H9 (cell line): ENCODE data around the gene USP49. TPM values are rescaled to one million over a fixed set of nuclear protein-coding genes. Genes with fewer than 3 reads are reported as not detected.

Experiments used
- DNase-seq: peaks from one replicate; pipeline ENCODE4 v3.0.0-alpha.2; 2017
- H2AFZ ChIP-seq: one replicate; pipeline ENCODE4 v1.6.1; 2013; ENCODE audit warnings: mild to moderate bottlenecking, low read length, control low read depth, moderate library complexity
- H2AK5ac ChIP-seq: 2 replicates; pipeline ENCODE4 v1.6.1; 2013; ENCODE audit warnings: low read length, control low read depth, mixed read lengths; ENCODE audit not compliant: insufficient read length
- H2BK120ac ChIP-seq: one replicate; pipeline ENCODE4 v1.6.1; 2013; ENCODE audit warnings: low read depth, mild to moderate bottlenecking, low read length, control low read depth, inconsistent platforms; ENCODE audit not compliant: poor library complexity, severe bottlenecking
- H2BK12ac ChIP-seq: 2 replicates; pipeline ENCODE4 v1.6.1; 2013; ENCODE audit warnings: low read length, control low read depth, mixed read lengths, low read depth; ENCODE audit not compliant: insufficient read length
- H2BK15ac ChIP-seq: 2 replicates; pipeline ENCODE4 v1.6.1; 2013; ENCODE audit warnings: low read depth, low read length, control low read depth
- H2BK20ac ChIP-seq: one replicate; pipeline ENCODE4 v1.6.1; 2013; ENCODE audit warnings: low read depth, mild to moderate bottlenecking, low read length, control low read depth, inconsistent platforms; ENCODE audit not compliant: poor library complexity, severe bottlenecking
- H2BK5ac ChIP-seq: 2 replicates; pipeline ENCODE4 v1.6.1; 2013; ENCODE audit warnings: low read length, control low read depth, mixed read lengths; ENCODE audit not compliant: insufficient read length
- H3K14ac ChIP-seq: 2 replicates; pipeline ENCODE4 v1.6.1; 2013; ENCODE audit warnings: low read length, control low read depth; ENCODE audit not compliant: insufficient read depth
- H3K18ac ChIP-seq: 2 replicates; pipeline ENCODE4 v1.6.1; 2013; ENCODE audit warnings: low read depth, mild to moderate bottlenecking, mixed read lengths, low read length, control low read depth; ENCODE audit not compliant: insufficient read length
- H3K23ac ChIP-seq: 2 replicates; pipeline ENCODE4 v1.6.1; 2013; ENCODE audit warnings: low read length, control low read depth, mixed read lengths, low read depth; ENCODE audit not compliant: insufficient read length
- H3K23me2 ChIP-seq: 2 replicates; pipeline ENCODE4 v1.6.1; 2013; ENCODE audit warnings: low read depth, mild to moderate bottlenecking, mixed read lengths, low read length, control low read depth; ENCODE audit not compliant: insufficient read length, poor library complexity, severe bottlenecking
- H3K27ac ChIP-seq: 2 replicates; pipeline ENCODE4 v1.5.1; 2013; ENCODE audit warnings: low read length, control low read depth, mixed read lengths, low read depth; ENCODE audit not compliant: insufficient read length
- H3K27me3 ChIP-seq: 2 replicates; pipeline ENCODE4 v1.6.1; 2013; ENCODE audit warnings: low read length, control low read depth, inconsistent platforms; ENCODE audit not compliant: insufficient read depth
- H3K4ac ChIP-seq: 2 replicates; pipeline ENCODE4 v1.6.1; 2013; ENCODE audit warnings: low read depth, mild to moderate bottlenecking, control low read depth, inconsistent platforms, low read length, moderate library complexity
- H3K4me1 ChIP-seq: 2 replicates; pipeline ENCODE4 v1.6.1; 2013; ENCODE audit warnings: low read length, control low read depth, inconsistent platforms; ENCODE audit not compliant: insufficient read depth
- H3K4me2 ChIP-seq: 2 replicates; pipeline ENCODE4 v1.6.1; 2013; ENCODE audit warnings: low read length, control low read depth, mixed read lengths; ENCODE audit not compliant: insufficient read length, insufficient read depth
- H3K56ac ChIP-seq: 2 replicates; pipeline ENCODE4 v1.6.1; 2013; ENCODE audit warnings: low read depth, mild to moderate bottlenecking, mixed read lengths, low read length, control low read depth; ENCODE audit not compliant: insufficient read length
- H3K79me1 ChIP-seq: 2 replicates; pipeline ENCODE4 v1.6.1; 2013; ENCODE audit warnings: low read depth, mild to moderate bottlenecking, moderate library complexity, low read length, control low read depth, inconsistent platforms; ENCODE audit not compliant: insufficient read depth, poor library complexity, severe bottlenecking
- H3K79me2 ChIP-seq: 2 replicates; pipeline ENCODE4 v1.6.1; 2013; ENCODE audit warnings: low read length, control low read depth, inconsistent platforms; ENCODE audit not compliant: insufficient read depth
- H3K9ac ChIP-seq: 2 replicates; pipeline ENCODE4 v1.6.1; 2013; ENCODE audit warnings: low read length, control low read depth, mixed read lengths; ENCODE audit not compliant: insufficient read length; ENCODE audit errors: extremely low read depth
- H3K9me3 ChIP-seq: one replicate; pipeline ENCODE4 v1.6.1; 2013; ENCODE audit warnings: low read depth, low read length, inconsistent platforms; ENCODE audit not compliant: control insufficient read depth
- H3T11ph ChIP-seq: one replicate; pipeline ENCODE4 v1.6.1; 2013; ENCODE audit warnings: mild to moderate bottlenecking, low read length, control low read depth, inconsistent platforms
- H4K20me1 ChIP-seq: one replicate; pipeline ENCODE4 v1.6.1; 2013; ENCODE audit not compliant: control insufficient read depth, insufficient read length, insufficient read depth
- H4K5ac ChIP-seq: 2 replicates; pipeline ENCODE4 v1.6.1; 2013; ENCODE audit warnings: low read depth, mild to moderate bottlenecking, mixed read lengths, low read length, control low read depth; ENCODE audit not compliant: insufficient read length
- H4K8ac ChIP-seq: replicated peaks from 2 replicates; pipeline ENCODE4 v1.6.1; 2013; ENCODE audit warnings: low read length, control low read depth, mixed read lengths, low read depth; ENCODE audit not compliant: insufficient read length
- H4K91ac ChIP-seq: 2 replicates; pipeline ENCODE4 v1.6.1; 2013; ENCODE audit warnings: low read depth, mild to moderate bottlenecking, moderate library complexity, mixed read lengths, low read length, control low read depth; ENCODE audit not compliant: insufficient read length
- H3K27ac Mint-ChIP-seq, 3 experiments: 2 replicates in 2 of 3; 3 replicates in 1 of 3; pipeline ENCODE4 v1.8.0; 2020 to 2021; ENCODE audit warnings: mixed read lengths in 3 of 3, mild to moderate bottlenecking in 1 of 3, moderate library complexity in 1 of 3
- H3K27me3 Mint-ChIP-seq: 2 replicates; pipeline ENCODE4 v1.8.0; 2021; ENCODE audit warnings: low read depth, mild to moderate bottlenecking, moderate library complexity, mixed read lengths
- H3K36me3 Mint-ChIP-seq, 3 experiments: 2 replicates in 2 of 3; 3 replicates in 1 of 3; pipeline ENCODE4 v1.8.0; 2020 to 2021; ENCODE audit warnings: low read depth in 3 of 3, mixed read lengths in 3 of 3; ENCODE audit not compliant: insufficient read depth in 1 of 3
- H3K4me1 Mint-ChIP-seq, 2 experiments: 2 replicates each; pipeline ENCODE4 v1.8.0; 2020; ENCODE audit warnings: mixed read lengths in 2 of 2
- H3K4me3 Mint-ChIP-seq, 2 experiments: 2 replicates in 1 of 2; 3 replicates in 1 of 2; pipeline ENCODE4 v1.8.0; 2020 to 2021; ENCODE audit warnings: mild to moderate bottlenecking in 2 of 2, mixed read lengths in 2 of 2, moderate library complexity in 1 of 2
- H3K9me3 Mint-ChIP-seq, 2 experiments: 2 replicates in 1 of 2; 3 replicates in 1 of 2; pipeline ENCODE4 v1.8.0; 2020; ENCODE audit warnings: mild to moderate bottlenecking in 2 of 2, mixed read lengths in 2 of 2, moderate library complexity in 1 of 2
- WGBS: extraction: QIAGEN DNeasy Blood & Tissue Kit; methylation state at CpG from one replicate; pipeline ENCODE4 v1.1.7; 2013; ENCODE audit warnings: missing lambda C conversion rate, low lambda C conversion rate, mixed read lengths; ENCODE audit not compliant: insufficient read length; ENCODE audit errors: extremely low coverage; 5-methylcytosine and 5-hydroxymethylcytosine counted together
- total RNA-seq: library from RNA; stranded (reverse); gene quantifications from 2 replicates; pipeline ENCODE4 v1.2.1, GENCODE V29; 2021
- TF ChIP-seq, protein P1 (sequence below): fragments of 200-600 bp; sonication (generic); conservative IDR thresholded peaks from 3 replicates; pipeline ENCODE4 v1.8.0; 2021; ENCODE audit warnings: antibody characterized with exemption, mild to moderate bottlenecking

The USP49 gene
- total RNA-seq, 1 experiment from 2014 or later, result 19.0 TPM

- H2BK20ac ChIP-seq, result no peak overlapping the region
- H3K18ac ChIP-seq, result no peak overlapping the region
Observed at GRCh38 chr6:41872147-41872546, 23.0 kb downstream of the USP49 start.

More at GRCh38 chr6:41872147-41872546, 23.0 kb downstream of the USP49 start:
- no peak overlapping the region for H3K4me2 ChIP-seq
- no peaks in the 10 kb centered on the region for H3K79me2 ChIP-seq
- H4K91ac ChIP-seq, result no peak overlapping the region
- Mint-ChIP-seq H3K4me1 (peaks cover 0 to 6% of the 10 kb centered on the region in 2 experiments; a peak in 1 of 4 replicates), H3K4me3 (no peak overlapping the region), H3K27me3 (no peaks in the 10 kb centered on the region), H3K27ac (no peak overlapping the region), H3K36me3 (peaks cover 3 to 18% (median 15%) of the 10 kb centered on the region in 3 experiments; a peak in 6 of 7 replicates), H3K9me3 (no peaks in the 10 kb centered on the region)
- no peak overlapping the region for H4K5ac ChIP-seq
- no peaks in the 10 kb centered on the region for H3K9me3 ChIP-seq
- no peak overlapping the region for H2BK120ac ChIP-seq
- H2AFZ ChIP-seq, result no peak overlapping the region
- no peak overlapping the region for H3K14ac ChIP-seq
- no peaks in the 10 kb centered on the region for H3K4me1 ChIP-seq
- H3K23me2 ChIP-seq, result no peaks in the 10 kb centered on the region
- WGBS, result no CpG with 5 or more reads among the region's 13 CpGs
- no peak overlapping the region for H3K56ac ChIP-seq
- no peak overlapping the region for H3T11ph ChIP-seq
- H2BK5ac ChIP-seq, result no peak overlapping the region
- no peak overlapping the region for H2BK12ac ChIP-seq
- H4K8ac ChIP-seq, result no peak overlapping the region
- no peak for DNase-seq
- no peaks in the 10 kb centered on the region for H3K27me3 ChIP-seq
- no peak overlapping the region for H2BK15ac ChIP-seq
- H3K27ac ChIP-seq, result no peak overlapping the region
- H2AK5ac ChIP-seq, result no peak overlapping the region
- no peak overlapping the region for H3K23ac ChIP-seq
- H3K79me1 ChIP-seq, result no peaks in the 10 kb centered on the region
- TF ChIP-seq, protein P1, sequence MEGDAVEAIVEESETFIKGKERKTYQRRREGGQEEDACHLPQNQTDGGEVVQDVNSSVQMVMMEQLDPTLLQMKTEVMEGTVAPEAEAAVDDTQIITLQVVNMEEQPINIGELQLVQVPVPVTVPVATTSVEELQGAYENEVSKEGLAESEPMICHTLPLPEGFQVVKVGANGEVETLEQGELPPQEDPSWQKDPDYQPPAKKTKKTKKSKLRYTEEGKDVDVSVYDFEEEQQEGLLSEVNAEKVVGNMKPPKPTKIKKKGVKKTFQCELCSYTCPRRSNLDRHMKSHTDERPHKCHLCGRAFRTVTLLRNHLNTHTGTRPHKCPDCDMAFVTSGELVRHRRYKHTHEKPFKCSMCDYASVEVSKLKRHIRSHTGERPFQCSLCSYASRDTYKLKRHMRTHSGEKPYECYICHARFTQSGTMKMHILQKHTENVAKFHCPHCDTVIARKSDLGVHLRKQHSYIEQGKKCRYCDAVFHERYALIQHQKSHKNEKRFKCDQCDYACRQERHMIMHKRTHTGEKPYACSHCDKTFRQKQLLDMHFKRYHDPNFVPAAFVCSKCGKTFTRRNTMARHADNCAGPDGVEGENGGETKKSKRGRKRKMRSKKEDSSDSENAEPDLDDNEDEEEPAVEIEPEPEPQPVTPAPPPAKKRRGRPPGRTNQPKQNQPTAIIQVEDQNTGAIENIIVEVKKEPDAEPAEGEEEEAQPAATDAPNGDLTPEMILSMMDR, result no peak
- no peaks in the 10 kb centered on the region for H4K20me1 ChIP-seq
- no peak overlapping the region for H3K4ac ChIP-seq
- no peak overlapping the region for H3K9ac ChIP-seq
